Parathyroid adenoma (tissue), 2 donors: ENCODE measurements around the gene NAGA.
A peak's percentile ranks its signal among the peaks of the same experiment; 100 is the strongest.

Source experiments
- H2AFZ ChIP-seq: fragments of 300-600 bp; sonication (generic); one replicate; pipeline ENCODE4 v1.7.0; 2017; ENCODE audit warnings: antibody characterized with exemption, mild to moderate bottlenecking
- H3K27ac ChIP-seq: fragments of 300-600 bp; sonication (generic); one replicate; pipeline ENCODE4 v1.7.0; 2017
- H3K27me3 ChIP-seq: fragments of 300-600 bp; sonication (generic); one replicate; pipeline ENCODE4 v1.7.0; 2017; ENCODE audit warnings: low read length; ENCODE audit not compliant: control insufficient read depth, insufficient read depth
- H3K36me3 ChIP-seq: fragments of 300-600 bp; sonication (generic); one replicate; pipeline ENCODE4 v1.7.0; 2017; ENCODE audit warnings: low read length; ENCODE audit not compliant: control insufficient read depth, insufficient read depth
- H3K4me1 ChIP-seq: fragments of 300-600 bp; sonication (generic); one replicate; pipeline ENCODE4 v1.7.0; 2017; ENCODE audit warnings: control low read depth
- H3K4me2 ChIP-seq: fragments of 300-600 bp; sonication (generic); one replicate; pipeline ENCODE4 v1.7.0; 2017; ENCODE audit warnings: low read length
- H3K4me3 ChIP-seq: fragments of 300-600 bp; sonication (generic); one replicate; pipeline ENCODE4 v1.7.0; 2017; ENCODE audit warnings: low read depth, low read length
- H3K79me2 ChIP-seq: fragments of 300-600 bp; sonication (generic); one replicate; pipeline ENCODE4 v1.7.0; 2017; ENCODE audit warnings: control low read depth
- H3K9ac ChIP-seq: fragments of 300-600 bp; sonication (generic); one replicate; pipeline ENCODE4 v1.7.0; 2017; ENCODE audit warnings: mild to moderate bottlenecking
- H3K9me3 ChIP-seq: fragments of 300-600 bp; sonication (generic); one replicate; pipeline ENCODE4 v1.7.0; 2017; ENCODE audit warnings: low read length; ENCODE audit not compliant: control insufficient read depth
- CTCF ChIP-seq: fragments of 300-600 bp; sonication (generic); IDR thresholded peaks from one replicate; pipeline ENCODE4 v1.7.0; 2017; ENCODE audit warnings: antibody characterized with exemption, mild to moderate bottlenecking
- donor health status: primary hyperparathyroidism.

Gene NAGA

GRCh38 chr22:42080287-42080686, 9.7 kb upstream of the NAGA start:
- Histone ChIP-seq H3K79me2 (peaks cover 12% of the 10 kb centered on the region), H3K4me1 (no peaks in the 10 kb centered on the region), H3K9me3 (no peaks in the 10 kb centered on the region), H3K4me2 (peak overlapping the region; percentile 90), H2AFZ (peak overlapping the region; percentile 98), H3K27me3 (no peaks in the 10 kb centered on the region), H3K36me3 (no peaks in the 10 kb centered on the region), H3K4me3 (peak overlapping the region; percentile 90), H3K27ac (peak overlapping the region; percentile 98), H3K9ac (peak overlapping the region; percentile 21)
- TF ChIP-seq CTCF, result no peak

- no peak for TF ChIP-seq CTCF
- Histone ChIP-seq H3K9me3 (no peaks in the 10 kb centered on the region), H2AFZ (peak within 1 kb of the TSS; percentile 98), H3K4me3 (peak within 1 kb of the TSS; percentile 90), H3K79me2 (peaks cover 12% of the 10 kb centered on the region), H3K27ac (peak within 1 kb of the TSS; percentile 98), H3K4me1 (no peaks in the 10 kb centered on the region), H3K9ac (peak within 1 kb of the TSS; percentile 37), H3K27me3 (no peaks in the 10 kb centered on the region), H3K4me2 (peak within 1 kb of the TSS; percentile 90), H3K36me3 (no peaks in the 10 kb centered on the region)
These were observed 9.0 kb upstream of the NAGA start, which contains the start of gene SMDT1 for GRCh38 chr22:42079319-42080251. Gene SMDT1 (plus strand): TSS chr22:42079700. CDS start chr22:42079769, 69 bp downstream.

GRCh38 chr22:42078469-42079318, 8.1 kb upstream of the NAGA start:
- H2AFZ ChIP-seq, result peak overlapping the region; percentile 98
- no peaks in the 10 kb centered on the region for H3K36me3 ChIP-seq
- H3K27ac ChIP-seq, result peak overlapping the region; percentile 98
- H3K27me3 ChIP-seq, result no peaks in the 10 kb centered on the region
- no peaks in the 10 kb centered on the region for H3K4me1 ChIP-seq
- TF ChIP-seq CTCF, result no peak
- H3K4me3 ChIP-seq, result peak overlapping the region; percentile 90
- H3K4me2 ChIP-seq, result peak overlapping the region; percentile 73
- H3K9me3 ChIP-seq, result no peaks in the 10 kb centered on the region
- H3K9ac ChIP-seq, result peak overlapping the region; percentile 37
- peaks cover 8% of the 10 kb centered on the region for H3K79me2 ChIP-seq

GRCh38 chr22:42077486-42078125, 7.0 kb upstream of the NAGA start:
- no peak overlapping the region for H2AFZ ChIP-seq
- H3K27me3 ChIP-seq, result no peaks in the 10 kb centered on the region
- no peaks in the 10 kb centered on the region for H3K36me3 ChIP-seq
- H3K4me3 ChIP-seq, result no peak overlapping the region
- no peak overlapping the region for H3K9ac ChIP-seq
- peaks cover under 1% of the 10 kb centered on the region for H3K79me2 ChIP-seq
- no peak overlapping the region for H3K27ac ChIP-seq
- H3K9me3 ChIP-seq, result no peaks in the 10 kb centered on the region
- no peak for TF ChIP-seq CTCF
- no peak overlapping the region for H3K4me2 ChIP-seq
- no peaks in the 10 kb centered on the region for H3K4me1 ChIP-seq
